Adrenal gland (tissue), 5 donors: Measurements from ENCODE around the gene EPHB1.

Source experiments
- CTCF ChIP-seq, 6 experiments: fragments of 450-650 bp in 4 of 6; fragments of 200-600 bp in 2 of 6; sonication (generic) in 1 of 6; IDR thresholded peaks; 1 replicate in 5 of 6; 2 replicates in 1 of 6; pipeline versions ENCODE4 v1.5.1 to v1.8.0; 2016 to 2021; ENCODE audit warnings: antibody characterized with exemption in 6 of 6, mild to moderate bottlenecking in 2 of 6, moderate library complexity in 1 of 6
- POLR2A ChIP-seq, 2 donors: fragments of 450-650 bp; IDR thresholded peaks; one replicate each; pipeline ENCODE4 v1.6.1; 2017; ENCODE audit warnings: antibody characterized with exemption in 2 of 2, mild to moderate bottlenecking in 2 of 2, moderate library complexity in 1 of 2
- donor health status: DM: no; HTN: no; CAD: no.

DNA sequence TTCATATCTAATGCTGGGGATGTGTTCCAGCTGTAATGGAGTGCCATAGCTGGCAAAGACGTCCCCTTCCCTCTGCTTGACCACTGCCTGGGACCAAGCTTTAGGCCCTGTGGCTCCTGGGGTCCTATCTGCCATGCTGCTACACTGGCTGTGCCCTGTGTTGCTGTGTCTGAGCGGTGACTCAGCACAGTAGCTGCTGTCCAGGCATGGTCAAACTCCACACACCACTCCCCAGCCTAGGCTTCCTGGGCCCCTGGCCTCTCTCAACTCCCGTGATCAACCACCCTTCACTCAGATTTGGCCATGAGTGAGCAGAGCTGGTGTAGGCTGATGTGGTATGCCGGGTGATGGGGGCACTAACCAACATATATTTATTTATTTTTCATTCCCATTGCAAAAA is 27.0 kb downstream of the EPHB1 start:
- TF ChIP-seq CTCF (IDR thresholded peaks at IDR 0.05) (no peak), POLR2A (IDR thresholded peaks at IDR 0.05) (no peak)
